ENCODE data around the gene GPRIN2.

DNA sequence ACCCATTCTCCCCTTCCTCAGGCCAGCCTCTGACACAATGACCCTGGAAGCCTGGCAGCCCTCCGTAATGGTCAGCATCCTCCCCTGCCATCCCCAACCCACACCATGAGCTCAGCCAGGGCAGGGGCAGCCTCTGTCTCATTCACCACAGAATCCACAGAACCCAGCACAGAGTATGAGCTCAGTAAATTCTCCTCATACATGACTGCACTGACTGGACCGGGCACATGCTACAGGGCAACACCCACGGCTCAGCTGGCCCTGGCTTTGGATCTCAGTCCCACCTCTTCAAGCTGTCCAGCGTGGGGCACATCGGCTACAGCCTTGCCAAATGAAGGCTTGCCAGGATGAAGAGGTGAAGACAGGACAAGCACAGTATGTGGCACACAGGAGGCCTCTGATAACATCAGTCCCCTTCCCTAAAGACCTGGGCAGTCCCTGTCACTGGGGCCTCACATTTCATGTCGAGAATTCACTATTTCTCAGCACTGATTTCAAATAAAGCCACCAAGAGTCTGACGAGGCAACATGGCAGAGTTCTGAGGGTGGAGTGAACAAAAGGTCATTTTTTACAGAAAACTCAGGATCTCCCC, 7.9 kb downstream of the GPRIN2 start:
- TF ChIP-seq, protein P1, sequence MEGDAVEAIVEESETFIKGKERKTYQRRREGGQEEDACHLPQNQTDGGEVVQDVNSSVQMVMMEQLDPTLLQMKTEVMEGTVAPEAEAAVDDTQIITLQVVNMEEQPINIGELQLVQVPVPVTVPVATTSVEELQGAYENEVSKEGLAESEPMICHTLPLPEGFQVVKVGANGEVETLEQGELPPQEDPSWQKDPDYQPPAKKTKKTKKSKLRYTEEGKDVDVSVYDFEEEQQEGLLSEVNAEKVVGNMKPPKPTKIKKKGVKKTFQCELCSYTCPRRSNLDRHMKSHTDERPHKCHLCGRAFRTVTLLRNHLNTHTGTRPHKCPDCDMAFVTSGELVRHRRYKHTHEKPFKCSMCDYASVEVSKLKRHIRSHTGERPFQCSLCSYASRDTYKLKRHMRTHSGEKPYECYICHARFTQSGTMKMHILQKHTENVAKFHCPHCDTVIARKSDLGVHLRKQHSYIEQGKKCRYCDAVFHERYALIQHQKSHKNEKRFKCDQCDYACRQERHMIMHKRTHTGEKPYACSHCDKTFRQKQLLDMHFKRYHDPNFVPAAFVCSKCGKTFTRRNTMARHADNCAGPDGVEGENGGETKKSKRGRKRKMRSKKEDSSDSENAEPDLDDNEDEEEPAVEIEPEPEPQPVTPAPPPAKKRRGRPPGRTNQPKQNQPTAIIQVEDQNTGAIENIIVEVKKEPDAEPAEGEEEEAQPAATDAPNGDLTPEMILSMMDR (conservative IDR thresholded peaks at IDR 0.05 in 1 of 2, IDR thresholded peaks at IDR 0.05 in 1 of 2; ENCODE audit: extremely low read depth in 1 of 2, insufficient read depth in 1 of 2, low read depth in 1 of 2, low read length in 2 of 2): no peak
- no peak for TF ChIP-seq EZH2 (IDR thresholded peaks at IDR 0.05; ENCODE audit: borderline replicate concordance, low read length)

Data from mammary epithelial cell (primary cell).